Neuronal stem cell (in vitro differentiated cells): ENCODE data around the gene MYO1E.

Source experiments
- DNase-seq: peaks from one replicate; pipeline ENCODE4 v3.0.0-alpha.2; 2013; ENCODE audit warnings: low spot score
- H2AFZ ChIP-seq: one replicate; pipeline ENCODE4 v1.6.1; 2013; ENCODE audit warnings: mild to moderate bottlenecking, low read length, inconsistent platforms
- H2AK5ac ChIP-seq: 2 replicates; pipeline ENCODE4 v1.6.1; 2013; ENCODE audit warnings: low read depth, mild to moderate bottlenecking, inconsistent platforms, low read length, moderate library complexity, mixed read lengths
- H2BK120ac ChIP-seq: 2 replicates; pipeline ENCODE4 v1.6.1; 2013; ENCODE audit warnings: low read depth, mild to moderate bottlenecking, inconsistent platforms, low read length, moderate library complexity, mixed read lengths
- H2BK12ac ChIP-seq: one replicate; pipeline ENCODE4 v1.6.1; 2013; ENCODE audit warnings: low read length, inconsistent platforms
- H2BK15ac ChIP-seq: 2 replicates; pipeline ENCODE4 v1.6.1; 2013; ENCODE audit warnings: mild to moderate bottlenecking, low read length, inconsistent platforms, mixed read lengths
- H2BK5ac ChIP-seq: one replicate; pipeline ENCODE4 v1.6.1; 2013; ENCODE audit warnings: inconsistent platforms, mild to moderate bottlenecking, low read length, moderate library complexity
- H3K14ac ChIP-seq: one replicate; pipeline ENCODE4 v1.6.1; 2013; ENCODE audit warnings: low read length, inconsistent platforms
- H3K18ac ChIP-seq: 2 replicates; pipeline ENCODE4 v1.6.1; 2013; ENCODE audit warnings: low read length, inconsistent platforms
- H3K23ac ChIP-seq: 2 replicates; pipeline ENCODE4 v1.6.1; 2013; ENCODE audit warnings: low read depth, mild to moderate bottlenecking, mixed read lengths, low read length, inconsistent platforms; ENCODE audit not compliant: poor library complexity
- H3K27ac ChIP-seq: replicated peaks from 3 replicates; pipeline ENCODE4 v1.5.1; 2013; ENCODE audit warnings: low read length, inconsistent platforms
- H3K27me3 ChIP-seq, 3 experiments: 2 replicates each; pipeline ENCODE4 v1.6.1; 2013; ENCODE audit warnings: low read length in 3 of 3, mild to moderate bottlenecking in 2 of 3, inconsistent platforms in 1 of 3, low read depth in 1 of 3, mixed read lengths in 1 of 3, moderate library complexity in 1 of 3; ENCODE audit not compliant: control insufficient read depth in 3 of 3, insufficient read depth in 3 of 3
- H3K36me3 ChIP-seq, 2 donors: replicated peaks in 1 of 2; 2 replicates each; pipeline ENCODE4 v1.6.1; 2013; ENCODE audit warnings: low read length in 2 of 2; ENCODE audit not compliant: control insufficient read depth in 2 of 2, insufficient read depth in 2 of 2
- H3K4ac ChIP-seq: 2 replicates; pipeline ENCODE4 v1.6.1; 2013; ENCODE audit warnings: inconsistent platforms, mild to moderate bottlenecking, low read length, moderate library complexity
- H3K4me1 ChIP-seq, 2 donors: 1 replicate in 1 of 2; 2 replicates in 1 of 2; pipeline ENCODE4 v1.6.1; 2013; ENCODE audit warnings: low read length in 2 of 2, low read depth in 1 of 2; ENCODE audit not compliant: control insufficient read depth in 2 of 2, insufficient read depth in 1 of 2
- H3K4me2 ChIP-seq: one replicate; pipeline ENCODE4 v1.6.1; 2013; ENCODE audit warnings: mild to moderate bottlenecking, low read length, inconsistent platforms; ENCODE audit not compliant: insufficient read depth, poor library complexity, severe bottlenecking
- H3K4me3 ChIP-seq, 2 donors: 2 replicates each; pipeline ENCODE4 v1.5.1; 2013; ENCODE audit warnings: low read length in 2 of 2, mild to moderate bottlenecking in 2 of 2, inconsistent platforms in 1 of 2, moderate library complexity in 1 of 2
- H3K79me1 ChIP-seq: one replicate; pipeline ENCODE4 v1.6.1; 2013; ENCODE audit warnings: low read depth, mild to moderate bottlenecking, inconsistent platforms, low read length, moderate library complexity
- H3K9ac ChIP-seq: one replicate; pipeline ENCODE4 v1.6.1; 2013; ENCODE audit warnings: mild to moderate bottlenecking, low read depth, low read length, inconsistent platforms; ENCODE audit not compliant: poor library complexity
- H3K9me3 ChIP-seq, 2 donors: replicated peaks in 1 of 2; 2 replicates each; pipeline versions ENCODE3 to v1.6.1; 2013; ENCODE audit warnings: low read length in 2 of 2, mild to moderate bottlenecking in 2 of 2, inconsistent platforms in 1 of 2, low read depth in 1 of 2, mixed read lengths in 1 of 2, moderate library complexity in 1 of 2; ENCODE audit not compliant: control insufficient read depth in 2 of 2, insufficient read depth in 1 of 2
- H4K8ac ChIP-seq: one replicate; pipeline ENCODE4 v1.6.1; 2013; ENCODE audit warnings: low read depth, mild to moderate bottlenecking, inconsistent platforms, low read length, moderate library complexity
- H4K91ac ChIP-seq: one replicate; pipeline ENCODE4 v1.6.1; 2013; ENCODE audit warnings: low read length, low read depth, mild to moderate bottlenecking, inconsistent platforms; ENCODE audit not compliant: poor library complexity
- WGBS, 2 donors: extraction: QIAGEN DNeasy Blood & Tissue Kit; methylation state at CpG; one replicate each; pipeline ENCODE4 v1.1.7; 2013; ENCODE audit warnings: missing lambda C conversion rate in 2 of 2, mixed read lengths in 1 of 2; ENCODE audit not compliant: insufficient read length in 2 of 2, insufficient replicate concordance in 1 of 2; ENCODE audit errors: extremely low coverage in 2 of 2; 5-methylcytosine and 5-hydroxymethylcytosine counted together

Gene MYO1E

GRCh38 chr15:59416816-59417215 is 44.1 kb upstream of the MYO1E start:
- H2BK5ac ChIP-seq, result no peak overlapping the region
- no peak overlapping the region for H3K9ac ChIP-seq
- no peak overlapping the region for H4K8ac ChIP-seq
- no peak overlapping the region for H2BK120ac ChIP-seq
- WGBS, 2 donors, result no CpG with 5 or more reads among the region's 4 CpGs
- no peak overlapping the region for H2AK5ac ChIP-seq
- DNase-seq, result no peak
- peaks cover 0 to 15% (median 0%) of the 10 kb centered on the region in 3 experiments for H3K27me3 ChIP-seq
- H3K4me1 ChIP-seq, result no peaks in the 10 kb centered on the region
- no peak overlapping the region for H3K27ac ChIP-seq
- H3K4ac ChIP-seq, result no peak overlapping the region
- H3K14ac ChIP-seq, result no peak overlapping the region
- H3K36me3 ChIP-seq, result no peaks in the 10 kb centered on the region
- no peak overlapping the region for H3K4me3 ChIP-seq
- H3K18ac ChIP-seq, result no peak overlapping the region
- H3K9me3 ChIP-seq, result no peaks in the 10 kb centered on the region
- H2AFZ ChIP-seq, result no peak overlapping the region
- no peak overlapping the region for H2BK15ac ChIP-seq
- no peak overlapping the region for H4K91ac ChIP-seq
- H3K79me1 ChIP-seq, result no peaks in the 10 kb centered on the region
- no peak overlapping the region for H3K23ac ChIP-seq
- H3K4me2 ChIP-seq, result no peak overlapping the region
- H2BK12ac ChIP-seq, result no peak overlapping the region

- no peaks in the 10 kb centered on the region for H3K4me1 ChIP-seq
- H3K27ac ChIP-seq, result no peak overlapping the region
- no peak overlapping the region for H3K4me3 ChIP-seq
- no peaks in the 10 kb centered on the region for H3K9me3 ChIP-seq
- H2BK5ac ChIP-seq, result no peak overlapping the region
- H3K23ac ChIP-seq, result no peak overlapping the region
- no peak overlapping the region for H3K18ac ChIP-seq
- H2BK12ac ChIP-seq, result no peak overlapping the region
- no peaks in the 10 kb centered on the region for H3K36me3 ChIP-seq
- no peak overlapping the region for H4K8ac ChIP-seq
- no peak overlapping the region for H3K14ac ChIP-seq
- no peak overlapping the region for H2BK15ac ChIP-seq
- H3K9ac ChIP-seq, result no peak overlapping the region
- H3K79me1 ChIP-seq, result no peaks in the 10 kb centered on the region
- peaks cover 0 to 13% (median 0%) of the 10 kb centered on the region in 3 experiments for H3K27me3 ChIP-seq
- H3K4me2 ChIP-seq, result no peak overlapping the region
- H2AK5ac ChIP-seq, result no peak overlapping the region
- H2AFZ ChIP-seq, result no peak overlapping the region
- no peak overlapping the region for H3K4ac ChIP-seq
- no CpG with 5 or more reads among the region's 2 CpGs for WGBS, 2 donors
- H2BK120ac ChIP-seq, result no peak overlapping the region
- no peak overlapping the region for H4K91ac ChIP-seq
- no peak for DNase-seq
These were observed 40.9 kb upstream of the MYO1E start for GRCh38 chr15:59413577-59413976.

- WGBS, 2 donors, result no CpG with 5 or more reads among the region's 2 CpGs
- Histone ChIP-seq H2BK12ac (no peak overlapping the region), H2AK5ac (no peak overlapping the region), H3K4me3 (no peak overlapping the region), H2AFZ (no peak overlapping the region), H3K9ac (no peak overlapping the region), H3K18ac (no peak overlapping the region), H3K14ac (no peak overlapping the region), H3K23ac (no peak overlapping the region), H2BK5ac (no peak overlapping the region), H3K36me3 (no peaks in the 10 kb centered on the region), H3K4ac (no peak overlapping the region), H3K27me3 (peaks cover 0 to 8% (median 0%) of the 10 kb centered on the region in 3 experiments), H2BK15ac (no peak overlapping the region), H3K4me2 (no peak overlapping the region), H3K9me3 (no peaks in the 10 kb centered on the region), H4K91ac (no peak overlapping the region), H4K8ac (no peak overlapping the region), H3K4me1 (no peaks in the 10 kb centered on the region), H2BK120ac (no peak overlapping the region), H3K27ac (no peak overlapping the region), H3K79me1 (no peaks in the 10 kb centered on the region)
- no peak for DNase-seq
These were observed 37.8 kb upstream of the MYO1E start for GRCh38 chr15:59410391-59410896.

- no peak for DNase-seq
- H3K36me3 ChIP-seq, result no peaks in the 10 kb centered on the region
- no CpG with 5 or more reads among the region's 5 CpGs for WGBS, 2 donors
- no peak overlapping the region for H2BK12ac ChIP-seq
- no peak overlapping the region for H3K4ac ChIP-seq
- no peaks in the 10 kb centered on the region for H3K9me3 ChIP-seq
- H3K79me1 ChIP-seq, result no peaks in the 10 kb centered on the region
- H3K14ac ChIP-seq, result no peak overlapping the region
- peaks cover 0 to under 1% (median 0%) of the 10 kb centered on the region in 3 experiments for H3K27me3 ChIP-seq
- no peak overlapping the region for H2BK5ac ChIP-seq
- H3K9ac ChIP-seq, result no peak overlapping the region
- no peak overlapping the region for H3K27ac ChIP-seq
- H4K91ac ChIP-seq, result no peak overlapping the region
- no peak overlapping the region for H3K4me3 ChIP-seq
- H3K4me1 ChIP-seq, result no peaks in the 10 kb centered on the region
- no peak overlapping the region for H4K8ac ChIP-seq
- no peak overlapping the region for H3K4me2 ChIP-seq
- H2BK15ac ChIP-seq, result no peak overlapping the region
- no peak overlapping the region for H3K18ac ChIP-seq
- H2AFZ ChIP-seq, result no peak overlapping the region
- no peak overlapping the region for H3K23ac ChIP-seq
- H2BK120ac ChIP-seq, result no peak overlapping the region
- no peak overlapping the region for H2AK5ac ChIP-seq
These were observed 35.3 kb upstream of the MYO1E start for GRCh38 chr15:59407946-59408345.
